GM18511 (cell line): ENCODE measurements around the gene ZNF619.

ENCODE experiments used
- ATAC-seq: cut with Tn5 transposase; IDR thresholded peaks from one replicate; pipeline ENCODE4 v1.9.1; 2021; ENCODE audit warnings: mild to moderate bottlenecking, moderate library complexity; ENCODE audit not compliant: unreplicated experiment

The ZNF619 gene

DNA sequence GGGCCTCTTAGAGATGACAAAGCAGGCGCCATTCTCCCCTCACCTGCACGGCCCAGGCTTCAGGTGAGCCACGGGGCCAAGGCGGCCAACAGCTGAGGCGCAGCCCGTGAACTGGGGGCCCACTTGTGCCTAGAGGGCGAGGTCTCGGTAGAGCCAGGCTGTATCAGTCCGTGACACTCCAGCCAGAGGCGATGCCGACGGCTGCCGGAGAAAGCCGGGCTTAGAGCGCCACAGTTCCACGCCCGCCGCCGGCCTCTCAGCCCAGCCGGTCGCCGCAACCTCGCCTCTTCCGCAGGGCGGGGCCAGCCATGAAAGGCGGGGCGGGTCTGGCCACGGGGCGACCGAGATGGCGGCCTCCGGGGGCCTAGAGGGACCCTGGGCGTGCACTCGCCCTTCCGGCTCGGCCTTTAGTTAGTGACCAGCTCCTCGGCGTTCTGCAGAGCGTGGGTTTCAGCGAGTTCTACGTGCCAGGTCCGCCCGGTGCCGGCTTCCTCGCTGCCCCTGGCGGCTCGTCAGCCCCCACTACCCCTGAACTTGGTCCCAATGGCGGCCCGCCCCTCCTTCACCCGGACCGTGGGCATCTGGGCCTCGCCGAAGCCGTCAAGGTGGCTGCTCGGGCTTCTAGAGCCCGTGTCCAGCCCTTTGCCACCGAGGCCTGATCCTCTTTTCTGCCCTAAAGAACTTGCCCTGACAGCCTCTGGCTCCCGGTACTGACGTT lies 47.8 kb downstream of the ZNF619 start, which contains the start of gene ZNF621:
Gene ZNF621 (plus strand): TSS at position 393 of the 718 bp plus-strand sequence. CDS start 881 bp downstream, outside the sequence.
- ATAC-seq: peak; percentile 100

DNA sequence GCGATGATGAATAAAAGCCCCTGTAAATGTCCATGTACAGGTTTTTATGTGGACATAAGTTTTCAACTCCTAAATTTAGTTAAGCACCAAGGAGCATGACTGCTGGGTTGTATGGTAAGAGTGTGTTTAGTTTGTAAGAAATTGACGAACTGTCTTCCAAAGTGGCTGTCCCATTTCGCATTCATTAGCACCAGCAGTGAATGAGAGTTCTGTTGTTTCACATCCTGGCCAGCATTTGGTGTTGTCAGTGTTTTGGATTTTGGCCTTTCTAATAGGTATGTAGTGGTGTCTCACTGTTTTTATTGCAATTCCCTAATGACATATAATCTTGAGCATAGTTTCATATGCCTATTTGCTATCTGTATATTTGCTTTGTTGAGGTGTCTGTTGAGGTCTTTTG lies 51.5 kb downstream of the ZNF619 start:
- no peak for ATAC-seq

GRCh38 chr3:40532252-40532651 lies 55.3 kb downstream of the ZNF619 start:
- no peak for ATAC-seq

GRCh38 chr3:40534283-40534682 lies 57.4 kb downstream of the ZNF619 start:
- ATAC-seq: no peak
